Endothelial cell of umbilical vein (primary cell): ENCODE measurements around the gene CENPU. TPM values are rescaled to one million over a fixed set of nuclear protein-coding genes. Genes with fewer than 3 reads are reported as not detected.
"Not testable (repeated sequence)": the region's sequence is repeated elsewhere in the genome, so short reads cannot be mapped to it uniquely, and the experiment has no call there.

Source experiments
- BruUV-seq: library from RNA; stranded (reverse); fragments of 400-500 nt; replicated peaks from 2 replicates; lab custom pipeline; 2021; lab: Mats Ljungman, UMichigan
- CTCF ChIA-PET: fragments of 300-600, 350-600 bp; sonication (Branson Sonifier 250); formaldehyde crosslinking; loops from one replicate; lab custom pipeline; 2021; ENCODE audit warnings: antibody characterized with exemption, inconsistent platforms; lab: Charles Lee
- POLR2A ChIA-PET: fragments of 300-600, 350-600 bp; sonication (Branson Sonifier 250); formaldehyde crosslinking; loops from one replicate; lab custom pipeline; 2021; ENCODE audit warnings: antibody characterized with exemption, inconsistent platforms; lab: Charles Lee
- DNase-seq: peaks from one replicate; pipeline ENCODE4 v3.0.0-alpha.2; 2011; ENCODE audit warnings: low read depth, low spot score
- FAIRE-seq: peaks from 2 replicates; lab custom pipeline; 2011; peaks lifted over from hg19 to GRCh38; lab: Jason Lieb, UNC
- H2AFZ ChIP-seq: 2 replicates; pipeline ENCODE4 v1.6.0; 2012; ENCODE audit warnings: low read depth, low read length, control low read depth, inconsistent platforms
- H3K27ac ChIP-seq: 2 replicates; pipeline ENCODE4 v1.5.1; 2011; ENCODE audit warnings: low read depth, mild to moderate bottlenecking, control low read depth, low read length, moderate library complexity; ENCODE audit not compliant: insufficient read depth
- H3K27me3 ChIP-seq, 2 experiments: 2 replicates each; pipeline versions ENCODE4 v1.6.0 to v1.6.1; 2011; ENCODE audit warnings: low read length in 2 of 2, mixed read lengths in 1 of 2; ENCODE audit not compliant: control insufficient read depth in 2 of 2, insufficient read depth in 2 of 2
- H3K36me3 ChIP-seq, 2 experiments: 2 replicates in 1 of 2; 3 replicates in 1 of 2; pipeline ENCODE4 v1.5.1; 2011; ENCODE audit warnings: low read length in 2 of 2, mild to moderate bottlenecking in 1 of 2, moderate library complexity in 1 of 2; ENCODE audit not compliant: control insufficient read depth in 2 of 2, insufficient read depth in 2 of 2; ENCODE audit errors: extremely low read depth in 1 of 2
- H3K4me1 ChIP-seq: 3 replicates; pipeline ENCODE4 v1.5.1; 2011; ENCODE audit warnings: mild to moderate bottlenecking, low read length; ENCODE audit not compliant: control insufficient read depth, insufficient read depth; ENCODE audit errors: extremely low read depth
- H3K4me2 ChIP-seq: 2 replicates; pipeline ENCODE4 v1.6.1; 2011; ENCODE audit warnings: low read length, control low read depth, mixed read lengths; ENCODE audit not compliant: insufficient read depth
- H3K4me3 ChIP-seq, 3 experiments: fragments of 200-600 bp in 1 of 3; sonication (generic), shearing (Covaris generic) in 1 of 3; replicated peaks in 1 of 3; 2 replicates each; pipeline ENCODE4 v1.5.1; 2011 to 2016; ENCODE audit warnings: control low read depth in 3 of 3, low read length in 3 of 3, mild to moderate bottlenecking in 2 of 3, inconsistent platforms in 1 of 3, low read depth in 1 of 3, moderate library complexity in 1 of 3; ENCODE audit not compliant: insufficient read depth in 1 of 3
- H3K79me2 ChIP-seq: 2 replicates; pipeline ENCODE4 v1.6.0; 2012; ENCODE audit warnings: low read length, inconsistent platforms; ENCODE audit not compliant: control insufficient read depth, insufficient read depth
- H3K9ac ChIP-seq: replicated peaks from 2 replicates; pipeline ENCODE3; 2011; ENCODE audit warnings: low read length, control low read depth; ENCODE audit not compliant: insufficient read depth; ENCODE audit errors: extremely low read depth
- H3K9me1 ChIP-seq: replicated peaks from 3 replicates; pipeline ENCODE4 v1.6.0; 2011; ENCODE audit warnings: mild to moderate bottlenecking, low read length; ENCODE audit not compliant: control insufficient read depth, insufficient read depth; ENCODE audit errors: extremely low read depth
- H3K9me3 ChIP-seq: replicated peaks from 2 replicates; pipeline ENCODE4 v1.5.1; 2012; ENCODE audit warnings: low read length, inconsistent platforms; ENCODE audit not compliant: control insufficient read depth, insufficient read depth
- H4K20me1 ChIP-seq: replicated peaks from 2 replicates; pipeline ENCODE3; 2011; ENCODE audit warnings: mild to moderate bottlenecking, low read length; ENCODE audit not compliant: control insufficient read depth, insufficient read depth; ENCODE audit errors: extremely low read depth
- dilution Hi-C: fragments of 300-500 bp; cut with MboI; formaldehyde crosslinking; loops from one replicate; pipeline ENCODE4 v1.15.0; 2019; ENCODE audit warnings: low sequenced_read_pairs; ENCODE audit not compliant: extremely low pct_ligation_motif_present
- intact Hi-C: fragments of 100-400 bp; cut with micrococcal nuclease; formaldehyde crosslinking; loops from one replicate; pipeline ENCODE4 v1.10.0; 2022
- polyA plus RNA-seq, 4 experiments: library from polyadenylated mRNA; depleted of rRNA in 3 of 4; stranded (reverse) in 3 of 4; unstranded in 1 of 4; fragments of >200 nt; gene quantifications; 2 replicates each; pipeline versions ENCODE4 v1.2.1 to v1.2.3, GENCODE V29; 2011 to 2012; ENCODE audit warnings: missing spikeins in 1 of 4
- total RNA-seq: library from RNA; stranded (reverse); gene quantifications from 2 replicates; pipeline ENCODE4 v1.2.3, GENCODE V29; 2021
- TF ChIP-seq, protein P1 (sequence below), 2 donors: IDR thresholded peaks; 1 replicate in 1 of 2; 2 replicates in 1 of 2; pipeline ENCODE4 v1.5.1; 2011; ENCODE audit warnings: low read length in 2 of 2, mild to moderate bottlenecking in 2 of 2, moderate library complexity in 2 of 2, control low read depth in 1 of 2, inconsistent platforms in 1 of 2, low read depth in 1 of 2; ENCODE audit not compliant: insufficient read depth in 1 of 2; ENCODE audit errors: extremely low read depth in 1 of 2

Gene CENPU
- total and polyA plus RNA-seq, 2 donors (not counting 3 experiments of a cell fraction or from before 2014, with no cell fraction given) = 7.0 to 37.9 TPM

DNA sequence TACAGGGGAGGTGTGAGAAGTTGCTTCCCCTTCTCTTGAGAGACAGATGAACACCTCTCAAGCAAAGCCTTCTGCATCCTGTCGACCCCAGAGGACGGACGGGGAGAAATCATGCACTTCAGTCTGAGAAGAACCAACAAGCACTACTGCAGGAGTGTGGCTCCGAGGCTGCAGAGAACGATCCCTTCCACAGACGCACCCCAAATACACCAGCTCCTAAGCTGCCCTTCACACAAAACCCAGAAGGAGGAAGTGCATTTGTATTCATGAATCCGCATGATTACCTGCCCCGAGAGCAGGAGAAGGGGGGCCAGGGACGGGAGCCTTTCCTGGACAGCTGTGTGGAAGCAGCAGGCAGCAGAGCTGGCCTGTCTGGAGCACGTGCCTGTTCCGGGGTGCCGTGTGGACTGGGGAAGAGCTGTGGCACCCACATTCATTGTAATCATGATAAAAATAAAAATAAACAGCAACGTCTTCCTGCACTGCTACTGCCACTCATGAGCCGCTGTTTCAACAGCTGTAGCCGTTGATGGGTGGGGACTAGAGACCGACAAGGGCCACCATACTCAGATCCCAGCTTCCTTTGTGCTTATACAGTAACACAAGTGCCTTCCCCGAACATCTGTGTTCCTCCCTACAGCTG is 49.0 kb upstream of the CENPU start:
- no peak for DNase-seq
- Histone ChIP-seq H3K9me1 (no peaks in the 10 kb centered on the region), H3K4me3 (no peak overlapping the region), H3K79me2 (no peaks in the 10 kb centered on the region), H3K27me3 (no peaks in the 10 kb centered on the region), H3K9ac (no peak overlapping the region), H3K9me3 (no peaks in the 10 kb centered on the region), H3K27ac (no peak overlapping the region), H2AFZ (no peak overlapping the region), H3K4me2 (no peak overlapping the region), H3K4me1 (peaks cover 1% of the 10 kb centered on the region), H4K20me1 (no peaks in the 10 kb centered on the region), H3K36me3 (no peaks in the 10 kb centered on the region)
- dilution Hi-C loops (no loop called here), intact Hi-C loops (no loop called here)
- ChIA-PET CTCF (interaction anchor here (1.1 to 1.5 kb wide), 3 partner anchors 13 to 49 kb away, joined by 3 to 4 read pairs (median 3); partner anchors contain the start of gene CENPU), POLR2A (interaction anchor here (1.0 kb wide), 1 partner anchor 10 kb away, joined by 5 read pairs; no protein-coding TSS in a partner anchor)
- TF ChIP-seq, protein P1, sequence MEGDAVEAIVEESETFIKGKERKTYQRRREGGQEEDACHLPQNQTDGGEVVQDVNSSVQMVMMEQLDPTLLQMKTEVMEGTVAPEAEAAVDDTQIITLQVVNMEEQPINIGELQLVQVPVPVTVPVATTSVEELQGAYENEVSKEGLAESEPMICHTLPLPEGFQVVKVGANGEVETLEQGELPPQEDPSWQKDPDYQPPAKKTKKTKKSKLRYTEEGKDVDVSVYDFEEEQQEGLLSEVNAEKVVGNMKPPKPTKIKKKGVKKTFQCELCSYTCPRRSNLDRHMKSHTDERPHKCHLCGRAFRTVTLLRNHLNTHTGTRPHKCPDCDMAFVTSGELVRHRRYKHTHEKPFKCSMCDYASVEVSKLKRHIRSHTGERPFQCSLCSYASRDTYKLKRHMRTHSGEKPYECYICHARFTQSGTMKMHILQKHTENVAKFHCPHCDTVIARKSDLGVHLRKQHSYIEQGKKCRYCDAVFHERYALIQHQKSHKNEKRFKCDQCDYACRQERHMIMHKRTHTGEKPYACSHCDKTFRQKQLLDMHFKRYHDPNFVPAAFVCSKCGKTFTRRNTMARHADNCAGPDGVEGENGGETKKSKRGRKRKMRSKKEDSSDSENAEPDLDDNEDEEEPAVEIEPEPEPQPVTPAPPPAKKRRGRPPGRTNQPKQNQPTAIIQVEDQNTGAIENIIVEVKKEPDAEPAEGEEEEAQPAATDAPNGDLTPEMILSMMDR (IDR thresholded peaks at IDR 0.05; ENCODE audit: extremely low read depth in 1 of 2, insufficient read depth in 1 of 2, low read depth in 1 of 2, low read length in 2 of 2) = no peak
- FAIRE-seq = no peak
- BruUV-seq = no TSS peak

DNA sequence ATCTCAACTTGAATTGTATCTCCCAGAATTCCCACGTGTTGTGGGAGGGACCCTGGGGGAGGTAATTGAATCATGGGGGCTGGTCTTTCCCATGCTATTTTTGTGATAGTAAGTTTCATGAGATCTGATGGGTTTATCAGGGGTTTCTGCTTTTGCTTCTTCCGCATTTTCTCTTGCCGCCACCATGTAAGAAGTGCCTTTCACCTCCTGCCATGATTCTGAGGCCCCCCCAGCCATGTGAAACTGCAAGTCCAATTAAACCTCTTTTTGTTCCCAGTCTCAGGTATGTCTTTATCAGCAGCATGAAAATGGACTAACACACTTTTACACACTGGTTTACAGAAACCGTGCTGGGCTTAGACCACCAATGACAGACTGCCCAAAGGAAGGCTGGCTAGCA is 45.3 kb upstream of the CENPU start:
- H3K9me1 ChIP-seq, dilution Hi-C loops, DNase-seq, H3K4me2 ChIP-seq, H3K27me3 ChIP-seq, H3K4me1 ChIP-seq, BruUV-seq, intact Hi-C loops, H3K9ac ChIP-seq, H3K27ac ChIP-seq, POLR2A ChIA-PET, FAIRE-seq, CTCF ChIA-PET, H3K79me2 ChIP-seq, H4K20me1 ChIP-seq, H3K36me3 ChIP-seq, H2AFZ ChIP-seq, H3K4me3 ChIP-seq, H3K9me3 ChIP-seq: not testable (repeated sequence)
